ENCODE results near the gene MEGF10.
"Not testable (repeated sequence)": the region's sequence is repeated elsewhere in the genome, so short reads cannot be mapped to it uniquely, and the experiment has no call there.

The MEGF10 gene

GRCh38 chr5:127290019-127290945, at the start of gene MEGF10:
Gene MEGF10, plus strand, starts transcription at chr5:127290796. Its CDS starts 40,513 bp downstream, at chr5:127331309.
- no peak for DNase-seq

DNA sequence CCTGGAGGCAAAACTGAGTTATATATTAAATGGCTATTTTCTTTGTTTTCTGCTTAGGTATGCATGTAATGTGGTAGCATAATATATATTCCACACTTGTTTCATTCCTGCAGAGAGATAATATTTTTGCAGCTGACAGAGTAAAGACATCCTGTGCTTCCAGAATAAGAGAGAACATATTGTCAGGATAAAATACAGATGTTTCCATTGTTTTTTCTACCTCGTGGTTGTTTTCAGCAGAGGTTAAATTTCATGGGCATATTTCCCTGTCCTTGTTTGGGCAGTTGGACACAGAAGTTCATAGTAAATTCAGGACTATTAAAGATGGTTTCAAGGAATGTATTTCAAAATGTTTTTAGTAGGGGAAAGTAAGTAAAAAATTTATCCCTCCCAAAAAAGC, 47.6 kb upstream of the MEGF10 start:
- DNase-seq = no peak

- DNase-seq = no peak
Observed at GRCh38 chr5:127254729-127255284, 35.8 kb upstream of the MEGF10 start.

DNA sequence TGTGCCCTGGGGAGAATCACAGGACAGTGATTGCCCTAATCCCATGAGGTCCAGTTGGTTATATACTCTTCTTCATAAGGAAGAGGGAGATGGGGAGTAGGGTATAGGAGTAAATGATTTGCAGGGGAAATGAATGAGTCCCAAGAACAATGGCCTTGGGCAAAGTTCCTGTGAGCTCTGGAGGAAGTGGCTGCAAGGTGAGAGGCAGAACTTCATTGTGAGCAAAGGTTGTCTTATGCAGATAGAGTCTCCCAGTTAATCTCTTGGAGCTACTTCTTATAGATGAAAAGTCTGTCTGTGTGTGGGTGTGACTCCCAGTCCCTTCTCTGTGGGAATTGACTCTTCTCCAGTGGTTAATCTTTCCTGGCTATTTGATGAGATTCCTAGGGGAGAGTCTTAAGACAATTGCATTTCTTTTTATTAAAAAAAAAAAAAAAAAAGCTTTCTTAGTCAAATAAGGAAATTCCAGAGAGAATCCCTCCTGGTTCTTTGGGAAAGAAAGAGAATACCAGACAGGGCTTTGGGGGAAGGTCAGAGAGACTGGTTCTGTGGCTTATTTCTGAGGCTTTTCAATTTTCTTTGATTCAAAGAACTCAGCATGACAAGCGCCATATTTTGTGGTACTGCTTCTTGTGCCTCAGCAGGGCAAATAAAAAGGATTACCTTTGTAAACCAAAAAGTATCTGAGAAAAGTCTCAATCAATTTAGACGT, 33.6 kb upstream of the MEGF10 start:
- no peak for DNase-seq

GRCh38 chr5:127260686-127261085, 29.9 kb upstream of the MEGF10 start:
- DNase-seq = no peak

GRCh38 chr5:127265473-127265872, 25.1 kb upstream of the MEGF10 start:
- DNase-seq = not testable (repeated sequence)

DNA sequence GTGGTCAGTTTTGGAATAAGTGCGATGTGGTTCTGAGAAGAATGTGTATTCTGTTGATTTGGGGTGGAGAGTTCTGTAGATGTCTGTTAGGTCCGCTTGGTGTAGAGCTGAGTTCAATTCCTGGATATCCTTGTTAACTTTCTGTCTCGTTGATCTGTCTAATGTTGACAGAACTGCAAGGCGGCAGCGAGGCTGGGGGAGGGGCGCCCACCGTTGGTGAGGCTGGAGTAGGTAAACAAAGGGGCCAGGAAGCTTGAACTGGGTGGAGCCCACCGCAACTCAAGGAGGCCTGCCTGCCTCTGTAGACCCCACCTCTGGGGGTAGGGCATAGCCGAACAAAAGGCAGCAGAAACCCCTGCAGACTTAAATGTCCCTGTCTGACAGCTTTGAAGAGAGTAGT, 22.3 kb upstream of the MEGF10 start:
- not testable (repeated sequence) for DNase-seq

DNA sequence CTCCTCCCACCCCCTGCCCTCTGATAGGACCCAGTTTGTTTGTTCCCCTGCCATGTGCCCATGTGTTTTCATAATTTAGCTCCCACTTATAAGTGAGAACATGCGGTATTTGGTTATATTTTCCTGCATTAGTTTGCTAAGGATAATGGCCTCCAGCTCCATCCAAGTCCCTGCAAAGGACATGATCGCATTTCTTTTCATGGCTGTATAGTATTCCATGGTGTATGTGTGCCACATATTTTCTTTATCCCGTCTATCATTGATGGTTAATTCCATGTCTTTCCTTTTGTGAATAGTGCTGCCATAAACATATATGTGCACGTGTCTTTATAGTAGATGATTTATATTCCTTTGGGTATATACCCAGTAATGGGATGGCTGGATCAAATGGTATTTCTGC, 19.9 kb upstream of the MEGF10 start:
- DNase-seq = not testable (repeated sequence)

GRCh38 chr5:127275641-127276193, 14.9 kb upstream of the MEGF10 start:
- DNase-seq = no peak

DNA sequence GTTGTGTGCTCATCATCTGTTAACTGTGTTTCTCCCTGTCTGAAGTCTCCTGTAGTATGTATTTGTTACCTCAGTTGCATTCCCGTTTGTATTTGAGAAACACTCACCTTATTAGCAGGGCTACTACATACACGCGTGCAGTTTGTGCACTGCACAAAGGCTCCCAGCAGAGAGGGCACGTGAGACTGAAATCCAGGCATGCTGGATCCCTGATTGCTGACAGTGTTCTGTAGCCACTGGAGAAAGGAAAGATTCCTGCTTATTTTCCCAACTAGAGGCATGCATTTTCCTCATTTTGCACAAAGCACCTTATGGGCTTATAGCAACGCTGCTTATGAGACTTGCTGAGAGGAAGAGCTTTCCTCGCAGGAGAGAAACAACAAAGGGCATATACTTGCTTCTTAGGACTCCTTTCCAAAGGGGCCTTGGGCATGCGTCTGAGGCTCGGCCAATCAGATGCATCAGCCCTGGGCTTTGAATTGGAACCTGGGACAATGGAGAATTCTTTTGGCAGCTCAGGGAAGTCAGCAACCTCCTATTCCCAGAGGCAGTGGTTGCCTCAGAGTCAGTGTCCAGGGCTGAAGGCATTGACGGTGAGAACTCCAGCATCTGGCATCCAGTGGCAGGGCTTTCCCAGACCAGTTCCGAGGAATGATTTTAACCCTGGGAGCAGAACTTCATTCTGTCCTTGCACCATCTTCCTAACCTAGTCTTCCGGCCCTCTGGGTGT, 9.9 kb upstream of the MEGF10 start:
- DNase-seq = no peak

- no peak for DNase-seq
Observed at GRCh38 chr5:127281609-127282008, 9.0 kb upstream of the MEGF10 start.

DNA sequence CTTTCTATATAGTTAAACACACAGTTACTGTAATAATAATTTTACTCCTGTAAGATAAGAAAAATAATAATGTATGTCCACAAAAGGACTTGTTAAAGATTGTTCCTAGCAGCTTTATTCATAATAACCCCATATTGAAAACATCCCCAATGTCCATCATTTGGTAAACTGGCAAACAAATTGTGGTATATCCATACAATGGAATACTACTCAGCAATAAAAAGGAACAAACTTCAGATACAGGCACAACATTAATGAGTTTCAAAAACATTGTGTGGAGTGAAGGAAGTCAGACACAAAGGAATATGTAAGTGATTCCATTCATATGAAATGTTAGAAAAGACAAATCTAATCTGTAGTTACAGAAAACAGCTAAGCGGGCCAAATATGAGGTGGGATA, 1.9 kb upstream of the MEGF10 start:
- no peak for DNase-seq

GRCh38 chr5:127290946-127291693, 524 bp downstream of the MEGF10 start:
- DNase-seq = no peak

- no peak for DNase-seq
Observed at GRCh38 chr5:127292030-127292735, 1.6 kb downstream of the MEGF10 start.

DNA sequence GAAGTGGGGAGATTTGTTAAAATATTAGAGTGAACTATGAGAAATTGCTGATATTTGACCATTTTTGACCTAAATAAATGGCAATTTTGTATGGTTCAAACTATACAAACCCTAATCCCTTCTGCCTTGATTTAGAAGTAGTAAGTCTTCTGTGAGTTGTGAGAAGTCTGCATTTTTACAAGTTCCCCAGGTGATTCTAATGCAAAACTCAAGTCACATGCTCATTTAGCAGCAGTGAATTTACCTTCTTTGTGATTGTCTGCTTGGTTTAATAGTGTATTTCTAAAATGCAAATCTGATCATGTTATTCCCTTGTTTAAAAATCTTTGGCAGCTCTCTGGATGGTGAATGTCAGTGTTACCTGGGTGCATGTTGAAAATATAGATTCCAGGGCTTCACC, 2.8 kb downstream of the MEGF10 start:
- DNase-seq = no peak

- no peak for DNase-seq
Observed at GRCh38 chr5:127294829-127295228, 4.2 kb downstream of the MEGF10 start.

- no peak for DNase-seq
Observed at GRCh38 chr5:127295454-127295853, 4.9 kb downstream of the MEGF10 start.

DNA sequence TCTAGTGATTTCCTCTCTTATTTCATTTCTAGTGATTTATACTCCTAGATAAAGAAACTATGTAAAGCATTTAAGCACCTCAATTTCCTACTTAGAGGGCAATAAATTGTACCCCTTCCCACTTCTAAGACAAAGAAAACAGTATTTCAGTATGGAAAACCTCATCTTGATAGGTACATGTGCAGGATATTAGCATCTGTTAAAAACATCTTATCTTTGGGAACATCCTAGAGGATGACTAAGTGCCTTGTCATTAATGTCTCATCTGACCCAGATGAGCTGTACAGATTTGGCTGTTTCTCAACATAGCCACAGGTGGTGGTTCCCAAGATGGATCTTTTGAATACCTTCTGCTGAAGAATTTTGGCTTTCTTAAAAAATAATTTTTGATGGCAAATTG, 5.7 kb downstream of the MEGF10 start:
- DNase-seq = no peak

DNA sequence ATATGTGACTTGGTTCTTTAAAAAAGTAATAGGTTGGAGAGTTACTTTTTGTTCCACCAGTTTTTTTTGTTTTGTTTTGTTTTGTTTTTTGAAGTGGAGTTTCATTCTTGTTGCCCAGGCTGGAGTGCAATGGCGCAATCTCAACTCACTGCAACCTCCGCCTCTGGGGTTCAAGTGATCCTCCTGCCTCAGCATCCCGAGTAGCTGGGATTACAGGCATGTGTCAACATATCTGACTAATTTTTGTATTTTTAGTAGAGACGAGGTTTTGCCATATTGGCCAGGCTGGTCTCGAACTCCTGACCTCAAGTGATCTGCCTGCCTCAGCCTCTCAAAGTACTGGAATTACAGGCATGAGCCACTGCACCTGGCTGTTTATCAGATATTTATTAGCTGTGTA, 6.3 kb downstream of the MEGF10 start:
- not testable (repeated sequence) for DNase-seq

DNA sequence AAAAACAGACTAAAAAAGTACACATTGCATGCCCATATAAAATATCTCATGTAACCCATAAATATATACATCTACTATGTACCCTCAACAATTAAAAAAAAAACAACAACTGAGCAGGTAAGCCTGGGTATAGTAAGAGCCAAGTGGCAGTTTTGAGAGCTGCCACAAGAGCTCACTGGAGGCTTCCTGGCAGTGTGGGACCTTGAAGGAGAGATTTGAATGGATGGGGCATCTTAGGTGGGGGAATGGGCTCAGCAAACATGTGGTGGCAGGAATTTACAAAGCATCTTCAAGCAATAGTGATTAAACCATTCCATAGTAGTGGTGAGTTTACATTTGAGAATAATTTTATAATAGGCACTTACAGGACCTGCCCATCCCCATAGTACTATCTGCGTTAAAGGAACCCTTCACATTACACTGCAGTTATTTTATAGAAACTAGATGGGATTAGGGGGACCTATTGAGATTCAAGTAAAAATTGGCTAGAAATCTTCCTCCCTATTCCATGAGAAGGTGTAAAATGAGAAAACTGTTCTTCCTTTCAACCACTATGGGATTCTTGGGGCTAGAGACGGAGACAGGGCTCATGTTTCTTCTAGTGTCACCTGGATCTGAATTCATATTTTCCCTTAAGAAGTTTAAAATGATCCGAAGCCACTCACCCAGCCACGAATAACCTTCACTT, 6.9 kb downstream of the MEGF10 start:
- no peak for DNase-seq

DNA sequence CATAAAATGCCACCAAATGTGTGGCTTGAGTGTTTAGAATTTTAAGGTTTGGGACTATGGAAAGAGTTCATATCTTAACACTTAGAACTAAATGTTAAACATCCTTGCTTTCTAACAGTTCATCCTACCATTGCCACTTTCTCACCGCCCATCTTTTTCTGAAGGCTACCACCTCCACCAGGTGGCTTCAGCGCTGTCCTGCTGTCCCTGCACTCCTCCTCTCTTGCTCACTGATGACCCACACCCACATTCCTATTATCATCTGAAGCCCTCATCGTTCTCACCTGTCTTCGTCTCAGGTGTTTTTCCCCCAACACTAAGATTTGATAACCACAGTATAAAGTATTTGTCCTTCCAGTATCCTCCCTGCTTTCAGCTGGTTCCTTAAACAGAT, 7.4 kb downstream of the MEGF10 start:
- no peak for DNase-seq

Measured in CD4-positive, alpha-beta T cell treated with Interleukin-15 for 1 hour (primary cell).